SK-N-DZ (cell line): ENCODE measurements around the gene ZNF627.
"Not testable (repeated sequence)": the region's sequence is repeated elsewhere in the genome, so short reads cannot be mapped to it uniquely, and the experiment has no call there.

Experiments
- DNase-seq: peaks from one replicate; pipeline ENCODE4 v3.0.0-alpha.2; 2015; ENCODE audit warnings: low spot score

ZNF627 gene

DNA sequence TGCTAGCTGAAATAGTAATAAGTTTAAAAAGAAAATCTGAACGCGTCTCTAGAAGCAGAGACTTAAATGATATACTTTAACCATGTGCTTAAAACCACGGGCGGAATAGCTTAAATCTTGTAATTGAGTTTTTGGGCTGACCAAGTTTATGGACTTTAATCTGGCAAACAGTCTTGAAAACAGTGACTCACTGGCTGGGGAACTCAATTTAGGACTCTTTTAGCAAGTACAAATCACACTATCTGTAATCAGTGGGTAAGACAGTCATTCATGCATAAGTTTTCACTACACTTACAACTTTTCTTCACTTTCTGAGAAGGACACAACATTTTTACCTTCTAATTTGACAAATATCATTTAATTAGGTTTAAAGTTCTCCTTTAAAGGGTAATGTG, 26.8 kb downstream of the ZNF627 start:
- DNase-seq: no peak

- DNase-seq: no peak
These were observed 29.0 kb downstream of the ZNF627 start for GRCh38 chr19:11626252-11626651.

GRCh38 chr19:11633223-11633622, 35.9 kb downstream of the ZNF627 start:
- DNase-seq: no peak

DNA sequence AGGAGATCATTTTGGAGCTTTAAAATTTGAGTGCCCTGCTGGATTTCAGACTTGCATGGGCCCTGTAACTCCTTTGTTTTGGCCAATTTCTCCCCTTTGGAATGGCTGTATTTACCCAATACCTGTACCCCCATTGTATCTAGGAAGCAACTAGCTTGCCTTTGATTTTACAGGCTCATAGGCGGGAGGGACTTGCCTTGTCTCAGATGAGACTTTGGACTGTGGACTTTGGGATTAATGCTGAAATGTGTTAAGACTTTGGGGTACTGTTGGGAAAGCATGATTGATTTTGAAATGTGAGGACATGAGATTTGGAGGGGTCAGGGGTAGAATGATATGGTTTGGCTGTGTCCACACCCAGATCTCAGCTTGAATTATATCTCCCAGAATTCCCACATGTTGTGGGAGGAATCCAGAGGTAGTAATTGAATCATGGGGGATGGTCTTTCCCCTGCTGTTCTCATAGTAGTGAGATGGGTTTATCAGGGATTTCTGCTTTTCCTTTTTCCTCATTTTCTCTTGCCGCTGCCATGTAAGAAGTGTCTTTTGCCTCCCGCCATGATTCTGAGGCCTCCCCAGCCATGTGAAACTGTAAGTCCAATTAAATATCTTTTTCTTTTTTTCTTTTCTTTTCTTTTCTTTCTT, 36.9 kb downstream of the ZNF627 start:
- not testable (repeated sequence) for DNase-seq

DNA sequence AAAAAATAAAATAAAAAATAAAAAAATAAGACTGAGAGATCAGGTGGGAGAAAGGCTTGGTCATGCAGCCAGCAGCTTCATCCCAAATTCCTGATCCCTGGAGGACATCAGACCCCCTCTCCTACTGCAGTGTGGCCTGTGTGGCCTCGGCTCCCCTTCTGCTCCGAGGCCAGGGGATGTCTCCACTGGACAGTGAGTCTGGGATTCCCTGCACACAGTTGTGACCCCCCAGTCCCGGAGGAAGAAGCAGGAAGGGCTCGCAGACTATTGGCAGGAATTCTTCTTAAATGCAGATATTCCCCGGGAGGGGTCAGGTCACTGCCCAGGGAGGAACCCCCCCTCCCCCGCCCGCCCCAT, 41.9 kb downstream of the ZNF627 start:
- DNase-seq: no peak

DNA sequence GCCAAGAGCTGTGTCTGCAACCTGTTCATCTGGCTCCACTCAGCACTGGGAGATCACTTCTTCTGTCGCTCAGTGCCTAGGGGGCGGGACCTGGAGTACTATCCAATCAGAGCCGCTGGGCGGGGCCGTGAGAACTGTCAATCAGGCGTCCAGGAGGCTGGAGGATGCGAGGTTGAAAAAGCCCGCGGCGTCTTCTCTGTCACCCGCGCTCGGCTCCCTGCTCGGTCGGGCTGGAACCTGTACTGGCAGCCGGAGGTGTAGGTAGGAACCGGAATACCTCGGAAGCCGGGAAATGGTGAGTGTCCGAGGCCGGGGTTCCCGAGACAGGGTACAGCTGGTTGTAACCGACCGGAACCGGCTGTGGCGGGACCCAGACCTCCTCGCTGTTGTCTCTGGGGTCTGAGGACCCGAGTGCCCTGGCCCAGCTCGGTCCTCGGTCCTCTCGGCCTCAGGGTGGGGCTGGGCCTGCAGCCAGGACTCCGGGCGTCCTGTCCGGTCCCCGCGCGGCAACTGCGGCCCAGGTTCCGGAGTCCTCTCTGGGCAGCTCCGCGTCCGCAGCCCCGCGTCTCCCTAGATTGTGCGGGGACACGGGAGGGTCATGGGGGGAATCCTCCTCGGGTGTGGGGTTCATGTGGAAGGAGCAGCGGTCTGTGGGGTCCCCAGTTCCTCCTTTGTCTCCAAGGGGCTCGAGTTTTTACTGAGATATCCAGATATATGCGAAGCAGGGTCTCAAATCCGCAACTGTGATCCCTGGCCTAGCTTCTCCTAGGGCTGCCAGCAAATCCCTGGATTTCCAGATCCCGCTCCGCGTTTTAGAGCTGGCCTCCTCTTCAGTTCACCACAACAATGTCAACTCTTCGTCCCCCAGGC, 42.6 kb downstream of the ZNF627 start:
- peak; percentile 96 for DNase-seq

DNA sequence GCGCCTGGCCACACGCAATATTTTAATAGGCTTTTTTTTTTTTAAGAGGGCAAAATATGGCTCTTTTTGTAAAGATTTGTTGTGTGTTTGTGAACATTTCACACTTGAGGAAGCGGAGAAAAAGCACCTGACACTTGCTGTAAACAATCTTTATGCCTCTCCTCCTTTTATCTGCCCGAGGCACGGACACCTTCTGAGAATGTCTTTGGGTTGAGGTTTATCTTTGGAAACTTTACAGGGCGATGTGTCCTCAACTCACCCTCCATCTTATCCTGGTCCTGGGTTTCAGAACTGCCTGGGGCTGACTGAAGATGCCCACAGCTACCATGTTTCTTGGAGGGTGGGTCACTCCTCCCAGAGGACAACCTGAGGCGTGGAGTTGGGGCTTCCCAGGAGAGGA, 44.0 kb downstream of the ZNF627 start:
- DNase-seq: no peak

DNA sequence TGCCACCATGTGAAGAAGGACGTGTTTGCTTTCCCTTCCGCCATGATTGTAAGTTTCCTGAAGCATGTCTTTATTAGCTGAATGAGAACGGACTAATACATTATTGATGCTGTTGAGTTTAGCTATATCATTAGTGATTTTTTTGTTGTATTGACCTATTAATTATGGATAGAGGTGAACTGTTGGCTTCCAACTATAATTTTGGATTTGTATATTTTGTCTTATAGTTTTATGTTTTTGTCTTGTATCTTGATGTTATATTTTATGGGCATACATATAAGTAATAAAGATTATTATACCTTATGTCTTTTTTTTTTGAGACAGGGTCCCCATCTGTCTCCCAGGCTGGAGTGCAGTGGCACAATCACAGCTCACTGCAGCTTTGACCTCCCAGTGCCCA, 45.6 kb downstream of the ZNF627 start:
- DNase-seq: no peak

DNA sequence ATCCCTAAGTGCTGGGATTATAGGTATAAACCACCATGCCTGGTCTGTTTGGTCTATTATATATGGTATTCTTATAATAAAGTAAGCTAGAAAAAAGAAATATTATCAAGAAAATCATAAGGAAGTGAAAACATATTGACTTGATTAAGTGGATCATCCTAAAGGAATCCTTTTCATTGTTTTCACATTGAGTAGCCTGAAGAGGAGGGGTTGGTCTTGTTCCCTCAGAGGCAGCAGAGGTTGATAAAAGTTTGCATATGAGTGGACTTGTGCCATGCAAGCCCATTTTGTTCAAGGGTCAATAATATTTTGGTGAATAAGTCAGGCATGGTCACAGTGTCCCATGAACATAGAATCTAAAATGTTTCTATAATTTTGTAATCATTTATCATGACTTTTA, 52.7 kb downstream of the ZNF627 start:
- no peak for DNase-seq

GRCh38 chr19:11651062-11651461, 53.8 kb downstream of the ZNF627 start:
- no peak for DNase-seq

GRCh38 chr19:11652056-11652455, 54.8 kb downstream of the ZNF627 start:
- no peak for DNase-seq

DNA sequence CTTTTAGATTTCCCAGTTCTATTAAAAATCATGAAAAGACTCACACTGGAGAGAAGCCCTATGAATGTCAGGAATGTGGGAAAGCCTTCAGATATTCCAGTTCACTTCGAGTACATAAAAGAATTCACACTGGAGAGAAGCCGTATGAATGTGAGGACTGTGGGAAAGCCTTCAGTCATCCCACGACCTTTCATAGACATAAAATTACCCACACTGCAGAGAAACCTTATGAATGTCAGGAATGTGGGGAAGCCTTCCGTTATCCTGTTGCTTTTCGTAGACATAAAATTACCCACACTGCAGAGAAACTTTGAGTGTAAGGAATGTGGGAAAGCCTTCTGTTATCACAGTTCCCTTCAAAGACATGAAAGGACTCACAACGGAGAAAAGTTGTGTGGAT, 55.2 kb downstream of the ZNF627 start:
- no peak for DNase-seq

DNA sequence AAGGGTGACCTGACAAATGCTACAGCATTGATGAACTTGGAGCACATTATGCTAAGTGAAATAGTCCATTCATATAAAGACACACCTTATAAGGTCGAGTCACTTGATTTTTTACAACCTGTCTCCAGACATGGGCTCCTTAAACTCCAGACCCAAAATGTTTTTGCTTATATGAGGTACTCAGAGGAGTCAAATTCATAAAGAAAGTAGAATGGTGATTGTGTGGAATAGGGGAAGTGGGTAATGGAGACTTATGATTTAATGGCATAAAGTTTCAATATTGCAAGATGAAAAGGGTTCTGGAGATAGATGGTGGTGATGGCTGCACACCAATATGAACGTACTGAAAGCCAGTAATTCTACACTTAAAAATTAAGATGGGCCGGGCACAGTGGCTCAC, 59.3 kb downstream of the ZNF627 start:
- no peak for DNase-seq

GRCh38 chr19:11657307-11657706, 60.0 kb downstream of the ZNF627 start:
- no peak for DNase-seq

GRCh38 chr19:11658970-11659369, 61.7 kb downstream of the ZNF627 start:
- no peak for DNase-seq

DNA sequence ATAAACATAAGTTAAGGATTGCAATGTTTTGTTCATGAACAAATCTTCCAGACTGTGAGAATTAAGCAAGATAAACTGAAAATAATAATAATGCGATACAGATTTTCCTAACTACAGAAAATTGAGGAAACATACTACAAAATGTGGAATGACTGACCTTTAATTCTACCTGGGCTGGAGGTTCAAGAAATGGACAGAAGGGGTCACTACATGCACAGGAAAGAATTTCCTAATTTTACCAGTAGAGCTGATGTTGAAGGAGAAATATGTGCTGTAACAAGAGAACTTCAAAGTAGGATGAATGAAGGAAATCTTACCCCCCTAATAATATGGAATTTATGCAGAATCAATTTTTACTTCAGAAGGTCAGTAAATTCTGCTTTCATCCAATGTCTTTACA, 62.3 kb downstream of the ZNF627 start:
- DNase-seq: no peak

- no peak for DNase-seq
These were observed 65.0 kb downstream of the ZNF627 start for GRCh38 chr19:11662278-11662677.

GRCh38 chr19:11663181-11663591, 65.9 kb downstream of the ZNF627 start:
- no peak for DNase-seq
